K562 (cell line): ENCODE results near the gene CEP41. TPM values are rescaled to one million over a fixed set of nuclear protein-coding genes. Genes with fewer than 3 reads are reported as not detected.
A peak's percentile ranks its signal among the peaks of the same experiment; 100 is the strongest.

Experiments used
- ATAC-seq: fragments of 200-7000 bp; cut with Tn5 transposase; 3 replicates; pipeline ENCODE4 v1.9.1; 2020; ENCODE audit warnings: moderate library complexity
- BruUV-seq: library from RNA; stranded (reverse); fragments of 400-500 nt; replicated peaks from 2 replicates; lab custom pipeline; 2021; lab: Mats Ljungman, UMichigan
- CTCF ChIA-PET: fragments of 300-600 bp; formaldehyde crosslinking; extraction: SDS; loops from one replicate; lab custom pipeline; 2021; ENCODE audit warnings: low intra/inter-chr PET ratio; lab: Yijun Ruan, JAX
- POLR2A ChIA-PET: fragments of 300-600, 350-650 bp; sonication (Branson Sonifier 250); formaldehyde crosslinking; extraction: SDS; loops from one replicate; lab custom pipeline; 2021; ENCODE audit warnings: antibody characterized with exemption, inconsistent platforms; lab: Yijun Ruan, JAX
- DNase-seq, 4 experiments: peaks; one replicate each; pipeline versions ENCODE4 v3.0.0 to v3.0.0-alpha.2; 2011 to 2018; ENCODE audit warnings: low spot score in 3 of 4, mixed read lengths in 3 of 4; ENCODE audit errors: extremely low read depth in 1 of 4
- FAIRE-seq: peaks from 2 replicates; lab custom pipeline; 2011; peaks lifted over from hg19 to GRCh38; lab: Jason Lieb, UNC
- H2AFZ ChIP-seq: 2 replicates; pipeline ENCODE4 v1.6.0; 2011; ENCODE audit warnings: low read depth, low read length, control low read depth, inconsistent platforms
- H3K27ac ChIP-seq: fragments of 200-600 bp; 3 replicates; pipeline ENCODE4 v1.8.0; 2011; ENCODE audit warnings: low read depth, mild to moderate bottlenecking, control low read depth, inconsistent platforms, low read length, moderate library complexity, mixed read lengths; ENCODE audit errors: extremely low read depth
- H3K27me3 ChIP-seq, 2 experiments: fragments of 300-600 bp in 1 of 2; 2 replicates in 1 of 2; 3 replicates in 1 of 2; pipeline versions ENCODE4 v1.6.0 to v1.8.0; 2011; ENCODE audit warnings: inconsistent platforms in 2 of 2, low read length in 2 of 2, mild to moderate bottlenecking in 1 of 2, mixed read lengths in 1 of 2, moderate library complexity in 1 of 2; ENCODE audit not compliant: control insufficient read depth in 2 of 2, insufficient read depth in 2 of 2
- H3K36me3 ChIP-seq: fragments of 300-600 bp; 3 replicates; pipeline ENCODE4 v1.8.0; 2011; ENCODE audit warnings: mild to moderate bottlenecking, low read length, inconsistent platforms; ENCODE audit not compliant: control insufficient read depth, insufficient read depth
- H3K4me1 ChIP-seq, 2 experiments: fragments of 200-600 bp in 1 of 2; replicated peaks in 1 of 2; 2 replicates in 1 of 2; 3 replicates in 1 of 2; pipeline versions ENCODE4 v1.5.1 to v1.8.0; 2011; ENCODE audit warnings: inconsistent platforms in 2 of 2, low read length in 2 of 2, mild to moderate bottlenecking in 1 of 2, mixed read lengths in 1 of 2, moderate library complexity in 1 of 2; ENCODE audit not compliant: control insufficient read depth in 2 of 2, insufficient read depth in 2 of 2
- H3K4me2 ChIP-seq: 2 replicates; pipeline ENCODE4 v1.6.1; 2011; ENCODE audit warnings: low read length, control low read depth, inconsistent platforms, mixed read lengths; ENCODE audit not compliant: insufficient read depth
- H3K4me3 ChIP-seq: fragments of 200-600 bp; sonication (generic), shearing (Covaris generic); 2 replicates; pipeline ENCODE4 v1.5.1; 2016; ENCODE audit warnings: control low read depth, inconsistent platforms
- H3K79me2 ChIP-seq: fragments of 200-600 bp; 3 replicates; pipeline ENCODE4 v1.8.0; 2011; ENCODE audit warnings: low read length, inconsistent platforms; ENCODE audit not compliant: control insufficient read depth, insufficient read depth
- H3K9ac ChIP-seq, 2 experiments: 2 replicates each; pipeline versions ENCODE4 v1.6.0 to v1.6.1; 2011; ENCODE audit warnings: low read depth in 2 of 2, low read length in 2 of 2, control low read depth in 1 of 2, inconsistent platforms in 1 of 2, mild to moderate bottlenecking in 1 of 2, mixed read lengths in 1 of 2; ENCODE audit not compliant: insufficient read depth in 1 of 2
- H3K9me1 ChIP-seq: one replicate; pipeline ENCODE4 v1.6.0; 2011; ENCODE audit warnings: inconsistent platforms, mild to moderate bottlenecking, low read length, moderate library complexity; ENCODE audit not compliant: control insufficient read depth, insufficient read depth
- H3K9me3 ChIP-seq: replicated peaks from 2 replicates; pipeline ENCODE4 v1.5.1; 2011; ENCODE audit warnings: low read depth, low read length, inconsistent platforms; ENCODE audit not compliant: control insufficient read depth, insufficient read depth
- H4K20me1 ChIP-seq: replicated peaks from 2 replicates; pipeline ENCODE4 v1.6.1; 2011; ENCODE audit warnings: low read length, inconsistent platforms, mixed read lengths; ENCODE audit not compliant: control insufficient read depth, insufficient read depth
- EP400 ChIP-seq: fragments of 450-650 bp; IDR thresholded peaks from 2 replicates; pipeline ENCODE4 v1.6.1; 2017; ENCODE audit warnings: antibody characterized with exemption, mild to moderate bottlenecking, moderate library complexity
- HDAC1 ChIP-seq, 2 experiments: fragments of 450-650 bp; IDR thresholded peaks; 2 replicates each; pipeline ENCODE4 v1.6.1; 2016 to 2017; ENCODE audit warnings: inconsistent platforms in 1 of 2, mild to moderate bottlenecking in 1 of 2, moderate library complexity in 1 of 2
- RBM17 ChIP-seq: fragments of 200-400 bp; formaldehyde crosslinking; IDR thresholded peaks from 2 replicates; pipeline ENCODE4 v1.6.1; 2017; ENCODE audit warnings: low read depth, mild to moderate bottlenecking, low read length, borderline replicate concordance
- SPI1 ChIP-seq: IDR thresholded peaks from 2 replicates; pipeline ENCODE4 v1.6.1; 2011; ENCODE audit warnings: low read depth, low read length, control low read depth, borderline replicate concordance
- TRIM25 ChIP-seq: fragments of 450-650 bp; IDR thresholded peaks from 2 replicates; pipeline ENCODE4 v1.7.0; 2016; ENCODE audit warnings: borderline replicate concordance
- XRCC3 ChIP-seq: fragments of 450-650 bp; IDR thresholded peaks from 2 replicates; pipeline ENCODE4 v1.6.1; 2017; ENCODE audit warnings: mild to moderate bottlenecking, moderate library complexity
- WGBS: fragments of 100-300 bp; shearing (Covaris generic); methylation state at CpG from one replicate; pipeline ENCODE4 v1.1.6; 2016; ENCODE audit warnings: low coverage, mixed read lengths; ENCODE audit not compliant: insufficient coverage; ENCODE audit errors: missing lambda C conversion rate; 5-methylcytosine and 5-hydroxymethylcytosine counted together
- in situ Hi-C: fragments of 300-500 bp; cut with MboI; formaldehyde crosslinking; loops from 4 replicates; pipeline ENCODE4 v1.15.0; 2018; ENCODE audit warnings: inconsistent platforms, mixed read lengths
- intact Hi-C: fragments of 100-400 bp; cut with micrococcal nuclease; formaldehyde crosslinking; loops from 2 replicates; pipeline ENCODE4 v1.14.2; 2022
- polyA plus RNA-seq, 8 experiments: library from polyadenylated mRNA; depleted of rRNA in 4 of 8; stranded (reverse) in 5 of 8; unstranded in 3 of 8; fragments of >200 nt; fragmentation: Nextera tagmentation in 2 of 8; fragmentation: Illumina TruSeq in 1 of 8; extraction: Ambion mirVana in 2 of 8; extraction: Trizol in 1 of 8; gene quantifications; 2 replicates each; pipeline versions ENCODE4 v1.2.1 to v1.2.3, GENCODE V29; 2011 to 2014; ENCODE audit warnings: inconsistent platforms in 1 of 8, missing spikeins in 1 of 8
- total RNA-seq, 7 experiments: library from RNA; depleted of rRNA in 6 of 7; stranded (reverse); fragments of >200 nt in 6 of 7; fragmentation: Illumina TruSeq in 2 of 7; extraction: Trizol in 2 of 7; gene quantifications; 2 replicates each; pipeline versions ENCODE4 v1.2.1 to v1.2.3, GENCODE V29; 2011 to 2021; ENCODE audit warnings: low replicate concordance in 1 of 7
- TF ChIP-seq, protein P1 (sequence below): sonication (generic); formaldehyde crosslinking; IDR thresholded peaks from 2 replicates; pipeline ENCODE4 v1.8.0; 2022; ENCODE audit warnings: mild to moderate bottlenecking, missing genetic modification reagents, borderline replicate concordance
- TF ChIP-seq, protein P2 (sequence below): sonication (generic); formaldehyde crosslinking; IDR thresholded peaks from 2 replicates; pipeline ENCODE4 v1.8.0; 2023; ENCODE audit warnings: mild to moderate bottlenecking, missing genetic modification reagents

The CEP41 gene
- total and polyA plus RNA-seq, 9 of the 15 experiments (the other 6 are each of a cell fraction or from before 2014, with no cell fraction given), result 1.5 to 15.5 (median 6.4) TPM

DNA sequence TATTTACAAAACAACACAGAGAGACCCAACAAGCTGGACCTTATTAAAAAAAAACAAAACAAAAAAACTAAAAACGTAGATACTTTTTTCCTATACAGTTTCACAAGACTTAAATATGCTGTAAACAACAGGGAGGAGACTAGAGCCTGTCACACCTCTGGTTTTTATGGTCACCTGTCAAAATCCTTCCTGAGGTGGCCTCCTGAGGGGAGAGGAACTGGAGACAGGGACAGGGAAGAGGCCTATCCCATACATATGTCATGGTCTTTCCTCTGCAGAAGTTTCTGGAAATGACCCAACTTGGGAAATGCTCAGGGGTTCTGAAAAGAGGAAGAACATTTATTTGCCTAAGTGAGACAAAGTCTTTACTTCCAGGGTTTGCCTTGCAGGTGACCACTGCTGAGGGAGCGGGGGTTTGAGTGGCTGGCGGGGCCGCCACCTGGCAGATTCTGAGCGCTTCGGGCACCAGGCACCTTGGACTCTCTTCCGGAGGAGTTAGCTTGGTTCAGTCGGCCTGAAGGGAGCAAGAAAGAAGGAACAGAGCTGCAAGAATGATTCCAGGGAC lies 42.2 kb downstream of the CEP41 start:
- Histone ChIP-seq H3K4me3 (no peak overlapping the region), H3K4me1 (no peaks in the 10 kb centered on the region; a peak in 1 of 5 replicates), H3K4me2 (no peak overlapping the region), H4K20me1 (no peaks in the 10 kb centered on the region), H3K27me3 (peaks cover 3 to 21% of the 10 kb centered on the region in 2 experiments; a peak in 2 of 5 replicates), H2AFZ (no peak overlapping the region), H3K36me3 (no peaks in the 10 kb centered on the region), H3K9me1 (no peaks in the 10 kb centered on the region), H3K9ac (no peak overlapping the region), H3K9me3 (no peaks in the 10 kb centered on the region), H3K79me2 (no peaks in the 10 kb centered on the region), H3K27ac (no peak overlapping the region)
- DNase-seq (no peak), ATAC-seq (peak; percentile 15; the same call in 2 of the 3 replicates), FAIRE-seq (no peak)
- BruUV-seq, result no TSS peak
- in situ Hi-C loops, result no loop called here
- intact Hi-C loops, result loop anchor here (2.0 kb wide), 1 partner anchor 76 kb away; no protein-coding TSS in a partner anchor
- POLR2A ChIA-PET, result interaction anchor here (0.6 kb wide), 1 partner anchor 17 kb away, joined by 3 read pairs; no protein-coding TSS in a partner anchor
- 24% methylated on average over 8 of the region's 8 CpGs for WGBS
- TF ChIP-seq, protein P1, sequence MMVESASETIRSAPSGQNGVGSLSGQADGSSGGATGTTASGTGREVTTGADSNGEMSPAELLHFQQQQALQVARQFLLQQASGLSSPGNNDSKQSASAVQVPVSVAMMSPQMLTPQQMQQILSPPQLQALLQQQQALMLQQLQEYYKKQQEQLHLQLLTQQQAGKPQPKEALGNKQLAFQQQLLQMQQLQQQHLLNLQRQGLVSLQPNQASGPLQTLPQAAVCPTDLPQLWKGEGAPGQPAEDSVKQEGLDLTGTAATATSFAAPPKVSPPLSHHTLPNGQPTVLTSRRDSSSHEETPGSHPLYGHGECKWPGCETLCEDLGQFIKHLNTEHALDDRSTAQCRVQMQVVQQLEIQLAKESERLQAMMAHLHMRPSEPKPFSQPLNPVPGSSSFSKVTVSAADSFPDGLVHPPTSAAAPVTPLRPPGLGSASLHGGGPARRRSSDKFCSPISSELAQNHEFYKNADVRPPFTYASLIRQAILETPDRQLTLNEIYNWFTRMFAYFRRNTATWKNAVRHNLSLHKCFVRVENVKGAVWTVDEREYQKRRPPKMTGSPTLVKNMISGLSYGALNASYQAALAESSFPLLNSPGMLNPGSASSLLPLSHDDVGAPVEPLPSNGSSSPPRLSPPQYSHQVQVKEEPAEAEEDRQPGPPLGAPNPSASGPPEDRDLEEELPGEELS, result no peak
- 0 out of 2 replicates have a peak, but pooled peaks have one; percentile 8 for TF ChIP-seq SPI1
- CTCF ChIA-PET, result no interaction called here

DNA sequence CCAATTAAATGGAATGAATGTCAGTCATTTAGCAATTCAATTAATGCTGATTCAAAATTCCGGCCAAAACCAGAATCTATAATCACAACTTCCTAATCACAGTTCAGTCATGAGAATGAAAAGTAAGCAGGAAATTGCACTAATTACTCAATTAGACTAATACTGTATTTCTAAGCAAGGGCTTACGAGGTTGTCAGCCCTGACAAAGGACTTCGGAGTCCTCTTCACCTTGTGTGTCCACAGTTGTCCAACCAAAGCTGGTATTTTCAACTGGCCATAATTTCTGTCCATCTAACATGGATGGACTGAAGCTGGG lies 43.1 kb downstream of the CEP41 start:
- in situ Hi-C loops, result no loop called here
- intact Hi-C loops, result loop anchor here (2.0 kb wide), 1 partner anchor 77 kb away; no protein-coding TSS in a partner anchor
- H3K9me3 ChIP-seq, result no peaks in the 10 kb centered on the region
- H3K79me2 ChIP-seq, result no peaks in the 10 kb centered on the region
- FAIRE-seq, result no peak
- DNase-seq, result no peak
- H3K27ac ChIP-seq, result no peak overlapping the region
- CTCF ChIA-PET, result no interaction called here
- WGBS, result 36% methylated on average over 3 of the region's 3 CpGs
- H3K27me3 ChIP-seq, result peaks cover 3 to 18% of the 10 kb centered on the region in 2 experiments; a peak in 3 of 5 replicates
- no peak overlapping the region for H2AFZ ChIP-seq
- POLR2A ChIA-PET, result no interaction called here
- H3K4me3 ChIP-seq, result no peak overlapping the region
- BruUV-seq, result no TSS peak
- no peak overlapping the region for H3K9ac ChIP-seq
- H3K36me3 ChIP-seq, result no peaks in the 10 kb centered on the region
- H3K9me1 ChIP-seq, result no peaks in the 10 kb centered on the region
- H3K4me1 ChIP-seq, result peaks cover 0 to 4% of the 10 kb centered on the region in 2 experiments; a peak in 2 of 5 replicates
- H4K20me1 ChIP-seq, result no peaks in the 10 kb centered on the region
- no peak for ATAC-seq
- no peak overlapping the region for H3K4me2 ChIP-seq
- TF ChIP-seq HDAC1 (IDR thresholded peaks at IDR 0.05), result no peak
- TF ChIP-seq, protein P2, sequence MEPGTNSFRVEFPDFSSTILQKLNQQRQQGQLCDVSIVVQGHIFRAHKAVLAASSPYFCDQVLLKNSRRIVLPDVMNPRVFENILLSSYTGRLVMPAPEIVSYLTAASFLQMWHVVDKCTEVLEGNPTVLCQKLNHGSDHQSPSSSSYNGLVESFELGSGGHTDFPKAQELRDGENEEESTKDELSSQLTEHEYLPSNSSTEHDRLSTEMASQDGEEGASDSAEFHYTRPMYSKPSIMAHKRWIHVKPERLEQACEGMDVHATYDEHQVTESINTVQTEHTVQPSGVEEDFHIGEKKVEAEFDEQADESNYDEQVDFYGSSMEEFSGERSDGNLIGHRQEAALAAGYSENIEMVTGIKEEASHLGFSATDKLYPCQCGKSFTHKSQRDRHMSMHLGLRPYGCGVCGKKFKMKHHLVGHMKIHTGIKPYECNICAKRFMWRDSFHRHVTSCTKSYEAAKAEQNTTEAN (CRISPR knock-in tag), result no peak
- TF ChIP-seq XRCC3, result no peak
- TF ChIP-seq EP400, result no peak
- no peak for TF ChIP-seq TRIM25
- no peak for TF ChIP-seq RBM17
